GM19099 (cell line): ENCODE data around the gene PNCK.

ENCODE experiments used
- POLR2A ChIP-seq: IDR thresholded peaks from 3 replicates; pipeline ENCODE4 v1.6.1; 2011; ENCODE audit warnings: low read depth; ENCODE audit not compliant: insufficient read length; ENCODE audit errors: extremely low read depth

The PNCK gene

DNA sequence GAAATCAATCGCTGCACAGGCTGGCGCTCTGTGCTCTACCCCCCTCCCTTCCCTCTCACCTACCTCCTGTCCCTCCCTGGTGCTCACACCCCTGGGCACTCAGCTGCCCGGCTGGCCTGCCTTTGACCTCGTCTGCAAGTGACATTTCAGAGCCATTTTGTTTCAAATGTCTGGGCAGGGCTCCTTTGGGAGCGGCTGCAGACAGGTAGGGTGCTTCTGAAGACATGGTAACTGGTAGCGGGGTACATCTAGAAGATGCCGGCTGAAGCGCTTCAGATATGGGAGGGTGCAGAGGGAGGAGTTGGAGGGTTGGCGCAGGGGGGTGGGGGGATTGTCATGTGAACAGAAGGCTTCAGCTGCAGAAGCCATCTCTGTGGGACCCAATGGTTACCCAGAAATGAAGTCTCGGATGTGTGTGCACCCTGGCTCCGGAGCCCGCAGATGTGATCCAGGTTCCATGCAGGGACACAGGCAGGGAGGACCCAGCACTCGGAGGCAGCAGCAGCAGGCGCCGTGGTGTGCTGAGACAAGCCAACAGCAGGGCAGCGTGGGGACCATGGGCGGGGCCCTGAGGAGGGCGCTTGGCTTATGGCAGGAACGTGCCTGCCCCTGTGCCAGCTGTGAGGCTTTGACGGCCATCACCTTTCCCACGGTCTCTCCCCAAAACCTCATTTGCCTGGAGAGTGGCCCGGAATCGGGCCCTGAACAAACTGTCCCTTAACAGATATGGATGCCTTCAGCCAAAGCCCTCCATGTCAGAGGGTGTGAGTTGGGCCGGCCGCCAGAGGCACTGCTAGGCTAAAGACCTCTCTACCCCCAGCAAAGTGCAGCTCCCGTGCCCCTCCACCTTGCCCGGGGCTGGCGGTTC lies 34.2 kb downstream of the PNCK start:
- no peak for TF ChIP-seq POLR2A

DNA sequence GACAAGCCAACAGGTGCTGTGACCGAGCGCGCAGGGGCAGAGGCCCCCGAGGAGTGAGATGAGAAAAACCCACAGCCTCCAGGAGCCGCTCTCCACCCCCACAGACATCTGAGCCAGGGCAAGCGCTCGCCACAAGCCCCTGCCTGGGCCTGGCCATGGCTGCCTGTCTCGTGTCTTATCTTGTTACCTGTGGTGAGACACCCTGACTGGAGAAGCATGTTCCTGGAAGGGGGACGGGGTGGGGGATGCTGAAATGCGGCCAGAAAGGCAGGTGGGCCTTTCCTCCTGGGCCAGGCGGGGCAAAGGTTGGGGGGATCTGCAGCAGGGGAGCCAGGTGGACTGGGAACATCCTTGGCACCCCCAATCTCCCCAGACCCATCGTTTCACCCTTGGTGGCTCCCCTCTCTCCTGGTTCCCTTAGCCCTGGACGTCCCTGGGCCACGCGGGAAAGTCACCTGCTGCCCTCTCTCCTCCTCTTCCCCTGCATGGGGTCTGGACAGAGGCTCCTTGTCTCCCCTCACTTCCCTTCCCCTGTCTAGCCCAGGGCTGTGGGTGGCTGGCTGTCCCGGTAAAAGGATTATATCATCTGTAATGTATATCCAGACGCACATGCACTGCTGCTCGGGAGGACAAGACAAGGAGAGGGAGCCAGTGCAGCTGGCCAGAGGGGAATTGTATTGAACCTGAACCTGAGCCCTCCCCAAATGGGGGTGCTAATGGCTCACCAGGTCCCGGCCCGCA lies 35.0 kb downstream of the PNCK start:
- no peak for TF ChIP-seq POLR2A

DNA sequence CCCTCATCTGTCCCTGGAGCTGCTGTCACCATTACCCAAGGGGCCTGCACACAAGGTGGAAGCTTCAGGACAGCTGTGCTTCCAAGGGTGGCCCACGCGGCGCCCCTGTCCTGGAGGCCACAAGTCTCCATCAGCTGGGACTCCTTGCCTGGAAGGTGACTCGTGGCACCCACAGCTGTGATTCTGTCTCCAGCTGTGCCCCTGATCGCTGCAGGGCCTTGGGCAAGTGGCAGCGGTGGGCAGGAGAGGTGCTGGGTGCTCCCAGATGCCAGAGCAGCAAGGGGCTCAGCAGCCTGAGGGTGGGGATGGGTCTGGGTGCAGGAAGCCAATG lies 35.6 kb downstream of the PNCK start:
- no peak for TF ChIP-seq POLR2A

DNA sequence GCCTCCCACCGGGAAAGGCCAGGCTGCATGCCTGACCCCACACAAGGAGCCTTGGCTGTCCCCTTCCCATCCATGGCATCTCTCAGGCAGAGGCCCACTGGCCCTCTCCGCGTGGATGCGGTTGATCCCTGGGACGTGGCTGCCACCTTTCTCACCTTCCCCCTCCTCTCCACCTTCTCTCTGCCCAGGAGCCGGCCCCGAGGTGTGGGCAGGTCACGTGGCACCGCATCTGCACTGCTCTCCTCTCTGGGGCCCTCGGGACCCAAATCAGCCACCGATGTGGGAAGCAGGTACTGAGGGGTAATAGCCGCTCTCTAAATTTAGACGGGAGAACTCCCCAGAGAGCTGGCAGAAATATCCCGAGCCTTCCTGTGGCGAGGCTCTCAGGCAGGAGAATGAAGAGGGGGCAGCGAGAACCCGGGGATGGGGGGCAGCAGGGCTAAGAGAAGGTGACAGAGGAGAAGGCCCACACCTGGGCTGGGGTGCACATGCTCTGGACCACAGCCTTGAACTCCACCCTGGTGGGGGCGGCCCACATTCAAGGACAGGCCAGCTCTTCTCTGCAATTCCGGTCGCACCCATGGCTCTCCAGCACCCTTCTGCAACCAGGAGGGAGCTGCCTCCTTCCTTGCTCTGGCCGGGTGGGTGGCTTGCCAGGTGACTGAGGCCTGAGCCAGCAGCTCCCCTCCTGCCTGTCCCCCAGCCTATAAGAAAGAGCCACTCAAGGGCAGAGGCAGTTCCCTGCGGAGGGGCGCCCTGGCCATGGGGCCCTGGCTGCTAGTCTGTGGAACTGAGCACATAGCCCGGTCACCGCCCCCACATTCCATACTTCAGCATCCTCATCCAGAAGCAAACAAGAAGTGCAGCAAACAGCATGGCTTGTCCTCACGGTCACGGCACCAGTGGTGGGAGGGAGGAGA lies 36.2 kb downstream of the PNCK start:
- TF ChIP-seq POLR2A = no peak

DNA sequence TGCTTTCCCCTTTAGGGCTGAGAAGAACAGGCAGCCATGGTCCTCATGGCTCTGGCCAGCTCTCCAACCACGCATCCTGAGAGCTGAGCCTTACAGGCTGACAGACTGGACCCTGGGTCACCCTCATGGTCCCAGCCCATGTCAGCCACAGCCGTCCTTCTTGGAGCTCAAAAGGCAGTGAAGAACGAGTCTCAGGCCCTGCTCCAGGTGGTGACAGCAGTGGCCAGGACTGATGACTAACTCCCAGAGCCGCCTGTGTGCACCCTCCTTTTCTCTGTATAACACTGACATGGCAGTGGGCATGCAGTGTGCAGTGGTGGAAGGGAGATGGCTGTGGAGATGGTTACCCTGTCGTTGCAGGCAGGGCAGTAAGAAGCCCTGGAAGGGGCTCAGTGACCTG lies 36.9 kb downstream of the PNCK start:
- no peak for TF ChIP-seq POLR2A

DNA sequence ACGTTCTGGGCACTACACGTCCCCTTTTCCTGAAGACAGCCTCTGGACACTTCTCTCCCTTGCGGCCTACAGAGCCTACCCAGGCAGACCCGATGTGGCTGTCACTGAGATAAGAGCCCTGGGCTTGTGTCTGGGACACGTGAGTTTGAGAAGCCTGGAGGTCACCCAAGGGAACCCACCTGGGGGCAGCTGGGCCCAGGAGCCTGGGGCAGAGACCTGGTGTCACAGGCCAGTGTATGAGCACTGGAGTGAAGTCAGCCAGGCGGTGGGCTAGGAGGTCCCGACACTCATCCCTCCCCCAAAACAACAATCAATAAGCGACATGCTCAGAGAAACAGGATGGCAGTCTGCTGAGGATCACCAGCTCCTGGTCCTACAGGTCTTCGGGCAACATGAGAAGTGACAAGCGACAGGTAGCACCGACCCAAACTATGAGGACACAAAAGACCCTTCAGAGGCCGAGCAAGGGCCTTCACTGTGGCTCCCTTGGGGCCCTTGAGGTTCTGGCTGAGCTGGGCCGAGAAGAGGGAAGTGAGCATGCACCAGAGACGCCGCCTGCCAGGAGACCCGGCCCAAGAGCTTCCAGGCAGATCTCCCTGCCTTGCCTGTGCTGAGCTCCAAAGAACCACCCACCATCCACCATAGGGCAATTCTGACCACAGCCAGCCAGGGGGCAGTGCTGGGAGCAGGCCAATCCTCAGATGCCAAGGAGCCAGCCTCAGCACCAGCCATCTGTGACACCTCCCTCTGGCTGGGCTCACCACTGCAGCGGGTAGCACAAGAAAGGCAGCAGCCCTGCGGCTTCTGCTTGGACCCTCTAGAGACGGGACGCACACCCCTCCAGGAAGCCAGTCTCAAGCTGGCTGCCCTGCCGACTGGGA lies 37.6 kb downstream of the PNCK start:
- TF ChIP-seq POLR2A = no peak

DNA sequence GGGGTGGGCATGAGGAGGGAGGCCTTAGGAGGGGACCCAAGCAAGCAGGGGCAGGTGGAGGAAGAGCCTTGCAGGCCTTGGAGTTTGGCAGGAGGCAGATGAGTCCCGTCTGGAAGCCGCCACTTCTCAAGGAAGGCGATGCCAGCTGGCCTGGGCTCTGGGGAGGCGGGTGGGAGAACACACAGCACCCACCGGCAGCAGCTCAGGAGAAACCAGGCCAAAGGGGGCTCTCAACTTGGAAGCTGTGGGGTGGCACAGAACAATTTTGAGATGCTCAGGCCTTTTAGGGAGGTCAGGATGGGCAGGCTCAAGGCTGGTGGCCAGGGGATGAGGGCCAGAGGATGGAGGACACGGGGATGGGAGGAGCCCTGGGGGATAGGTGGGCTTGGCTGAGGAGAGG lies 38.2 kb downstream of the PNCK start:
- TF ChIP-seq POLR2A = no peak

DNA sequence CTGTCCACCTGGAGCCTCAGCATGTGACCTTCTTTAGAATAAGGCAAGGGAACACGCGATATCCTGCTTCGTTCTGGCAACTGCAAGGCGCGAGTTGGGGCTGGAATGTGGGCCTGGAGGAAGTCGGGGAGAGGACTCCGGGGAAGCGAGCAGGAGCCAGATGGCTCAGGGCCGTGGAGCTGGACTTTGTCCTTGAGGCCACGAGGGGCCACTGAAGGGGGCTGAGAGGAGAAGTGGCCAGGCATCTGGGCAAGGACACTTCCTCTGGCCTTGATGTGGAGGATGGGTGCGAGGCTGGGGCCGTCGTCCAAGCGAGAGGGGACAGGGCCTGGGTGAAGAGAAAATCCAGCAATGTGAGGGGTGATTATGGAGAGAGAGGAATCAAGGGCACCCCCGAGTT lies 38.8 kb downstream of the PNCK start:
- no peak for TF ChIP-seq POLR2A

DNA sequence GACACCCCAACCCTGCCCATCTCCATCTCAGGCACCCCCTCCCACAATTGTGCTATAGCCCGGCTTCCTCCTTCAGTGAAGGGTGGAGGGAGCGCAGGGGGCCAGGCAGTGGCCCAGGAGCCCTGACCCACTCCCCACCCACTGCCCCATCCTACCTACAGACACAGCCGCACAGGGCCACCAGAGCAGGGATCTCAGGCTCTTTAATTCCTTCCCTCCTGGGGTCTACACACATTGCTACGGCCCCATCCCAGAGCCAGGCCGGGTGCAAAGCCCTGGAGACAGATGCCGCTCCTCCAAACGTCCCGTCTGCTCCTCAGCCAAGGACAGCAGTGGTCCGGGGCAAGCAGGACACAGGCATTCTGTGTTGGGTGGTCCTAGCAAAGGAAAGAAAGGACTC lies 39.4 kb downstream of the PNCK start:
- TF ChIP-seq POLR2A = no peak

DNA sequence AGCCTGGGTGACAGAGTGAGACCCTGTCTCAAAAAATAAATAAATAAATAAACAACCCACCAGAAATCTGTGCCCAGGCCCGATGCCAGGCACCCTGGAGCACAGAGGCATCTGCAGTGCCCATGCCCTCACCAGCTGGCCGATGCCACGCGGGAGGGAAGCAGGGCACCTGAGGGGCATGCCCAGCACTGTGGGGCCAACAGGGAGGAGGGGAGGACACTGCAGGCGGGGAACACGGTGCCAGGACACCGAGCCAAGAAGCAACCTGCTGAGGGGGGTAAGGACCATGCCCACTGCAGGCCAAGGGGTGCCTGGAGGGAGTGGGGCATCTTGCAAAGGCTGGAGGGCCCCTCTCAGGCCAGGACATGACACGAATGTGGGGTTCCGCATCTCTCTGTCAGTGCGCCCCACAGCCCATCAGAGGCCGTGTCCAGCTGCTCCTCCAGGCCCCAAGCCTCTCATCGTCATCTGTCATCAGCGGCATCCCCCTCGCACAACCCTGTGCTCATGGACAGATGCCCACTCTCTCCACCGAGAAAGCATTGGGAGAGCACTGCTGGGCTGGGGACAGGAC lies 39.9 kb downstream of the PNCK start:
- no peak for TF ChIP-seq POLR2A

DNA sequence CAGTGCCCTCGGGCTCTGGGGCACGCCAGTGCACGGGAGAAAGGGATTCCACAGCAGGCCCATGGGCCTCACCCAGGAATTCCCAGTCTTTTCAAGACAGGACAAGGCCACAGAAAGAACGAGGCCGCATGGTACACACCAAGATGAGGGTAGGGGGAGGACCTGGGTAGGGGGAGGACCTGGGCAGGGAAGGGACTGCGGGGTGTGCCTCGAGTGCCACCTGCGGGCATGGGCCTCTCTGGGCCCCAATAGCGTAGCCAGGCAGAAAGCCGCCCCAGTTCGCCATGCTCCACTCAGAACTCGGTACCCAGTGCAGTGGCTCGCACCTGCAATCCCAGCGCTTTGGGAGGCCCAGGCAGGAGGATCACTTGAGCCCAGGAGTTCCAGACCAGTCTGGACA lies 40.6 kb downstream of the PNCK start:
- no peak for TF ChIP-seq POLR2A

DNA sequence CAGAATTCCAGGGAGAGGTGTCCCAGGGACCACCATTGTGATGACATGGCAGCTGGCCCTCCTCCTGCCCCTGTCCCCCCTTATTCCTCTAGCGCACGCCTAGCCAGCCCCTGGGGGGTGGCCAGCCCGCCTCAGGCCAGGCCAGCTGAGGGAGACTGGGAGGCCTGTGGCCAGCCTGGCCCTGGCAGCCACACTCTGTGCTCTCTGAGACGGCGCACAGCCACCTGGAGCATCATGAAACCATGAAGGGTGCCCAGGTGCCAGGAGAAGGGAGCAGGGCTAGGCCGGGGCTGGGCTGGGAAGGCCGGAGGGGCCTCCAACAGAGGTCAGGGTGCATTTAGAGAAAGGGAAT lies 41.0 kb downstream of the PNCK start:
- TF ChIP-seq POLR2A = no peak

DNA sequence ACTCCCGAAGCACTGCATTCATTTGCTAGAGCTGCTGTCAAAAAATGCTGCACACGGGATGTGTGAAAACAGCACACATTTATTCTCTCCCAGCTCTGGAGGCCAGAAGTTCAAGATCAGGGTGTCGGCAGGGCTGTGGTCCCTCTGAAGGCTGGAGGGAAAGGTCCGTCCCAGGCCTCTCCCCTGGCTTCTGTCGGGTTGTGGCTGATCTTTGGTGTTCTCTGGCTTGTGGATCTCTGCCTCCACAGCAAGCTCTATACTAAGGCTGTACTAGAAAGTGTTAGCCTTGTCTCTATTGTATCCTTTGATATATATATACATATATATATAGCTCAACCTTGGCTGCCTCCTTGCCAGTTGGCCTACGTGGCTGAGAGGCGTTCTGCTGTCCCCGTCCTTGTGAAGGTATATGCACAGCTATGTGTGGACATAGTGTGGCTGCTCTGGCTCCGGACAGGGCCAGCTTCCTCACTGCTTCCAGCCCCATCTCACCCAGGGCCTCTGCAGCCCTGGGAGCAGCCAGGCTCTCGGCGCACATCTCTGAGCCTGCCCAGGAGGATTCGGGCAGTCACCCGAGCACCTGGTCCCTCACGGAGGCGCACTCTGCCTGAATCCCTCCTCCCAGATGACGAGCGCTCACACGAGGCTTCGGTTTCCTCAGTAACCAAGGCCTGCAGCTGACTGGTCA lies 41.6 kb downstream of the PNCK start:
- TF ChIP-seq POLR2A = no peak

DNA sequence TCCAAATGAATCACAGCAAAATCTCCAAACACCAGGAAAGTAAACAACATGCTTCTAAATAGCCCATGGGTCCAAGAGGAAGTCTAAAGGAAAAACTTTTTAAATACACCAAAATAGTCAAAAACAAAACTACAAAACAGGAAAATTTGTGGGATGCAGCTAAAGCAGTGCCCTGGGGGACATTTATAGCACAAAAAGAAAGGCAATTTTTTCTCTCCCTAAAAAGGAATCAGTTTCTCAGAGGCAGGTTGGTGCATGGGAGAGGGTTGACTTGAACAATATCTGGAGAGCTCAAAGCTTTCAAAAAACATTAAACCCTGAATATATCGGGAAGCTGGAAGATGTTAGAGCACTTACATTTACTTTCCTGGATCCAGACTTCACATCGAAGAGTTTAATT lies 42.3 kb downstream of the PNCK start:
- TF ChIP-seq POLR2A = no peak
